ENCODE data around the gene NOVA1. TPM values are rescaled to one million over a fixed set of nuclear protein-coding genes. Genes with fewer than 3 reads are reported as not detected.

The NOVA1 gene
- total RNA-seq, 1 experiment from 2014 or later = not detected

GRCh38 chr14:26594148-26594547 is 3.7 kb downstream of the NOVA1 start:
- no peak overlapping the region for H2AFZ ChIP-seq (ENCODE audit: low read depth, low read length, poor library complexity, severe bottlenecking)
- POLR2A ChIA-PET = no interaction called here
- no peaks in the 10 kb centered on the region for H3K36me3 ChIP-seq (ENCODE audit: control insufficient read depth in 1 of 2, insufficient read depth in 2 of 2, low read length in 2 of 2)
- no peaks in the 10 kb centered on the region for H3K27me3 ChIP-seq (ENCODE audit: insufficient read depth, low read length)
- H3K4me3 ChIP-seq (replicated peaks in 1 of 2; ENCODE audit: low read depth in 1 of 2, low read length in 2 of 2) = no peak overlapping the region
- CTCF ChIA-PET = no interaction called here
- no peak overlapping the region for H3K4me2 ChIP-seq (ENCODE audit: low read length)
- intact Hi-C loops (cut with micrococcal nuclease) = no loop called here
- no peak overlapping the region for H3K27ac ChIP-seq (ENCODE audit: low read depth, low read length)
- no TSS peak for BruUV-seq (replicated peaks)
- DNase-seq (ENCODE audit: low read depth, low spot score) (no peak), ATAC-seq (no peak)
- H3K9me3 ChIP-seq (ENCODE audit: control insufficient read depth in 1 of 2, insufficient read depth in 1 of 2, low read depth in 1 of 2, low read length in 2 of 2) = peaks cover 4 to 31% of the 10 kb centered on the region in 2 experiments; a peak in 3 of 4 replicates
- RAD21 ChIA-PET (ENCODE audit: low non-redundant PET in 1 of 2, low total read pairs in 2 of 2, uncharacterized antibody in 2 of 2, unreplicated experiment in 2 of 2) = no interaction called here
- H3K79me2 ChIP-seq (ENCODE audit: insufficient read depth, low read length) = no peaks in the 10 kb centered on the region
- no peaks in the 10 kb centered on the region for H3K9me2 ChIP-seq (ENCODE audit: insufficient read depth)
- H4K20me1 ChIP-seq (ENCODE audit: insufficient read depth) = no peaks in the 10 kb centered on the region
- TF ChIP-seq YY1 (IDR thresholded peaks at IDR 0.05; ENCODE audit: extremely low read depth, insufficient replicate concordance, low read depth, low read length) (no peak), MAX (IDR thresholded peaks at IDR 0.05) (no peak), SRF (IDR thresholded peaks at IDR 0.05; ENCODE audit: low read depth) (no peak), POLR2AphosphoS5 (IDR thresholded peaks at IDR 0.05; ENCODE audit: low read depth, low read length) (no peak), CBX3 (IDR thresholded peaks at IDR 0.05; ENCODE audit: low read depth) (no peak), FOSL1 (IDR thresholded peaks at IDR 0.05; ENCODE audit: low read depth) (no peak), CEBPB (IDR thresholded peaks at IDR 0.05; ENCODE audit: low read depth) (no peak), EZH2 (IDR thresholded peaks at IDR 0.05) (no peak), JUND (IDR thresholded peaks at IDR 0.05) (no peak), ZNF274 (IDR thresholded peaks at IDR 0.05; ENCODE audit: low read depth, low read length) (no peak), EGR1 (IDR thresholded peaks at IDR 0.05; ENCODE audit: low read depth) (no peak)
- no peaks in the 10 kb centered on the region for H3K4me1 ChIP-seq (ENCODE audit: control insufficient read depth in 1 of 2, insufficient read depth in 2 of 2, low read length in 2 of 2)
- no peak overlapping the region for H3K9ac ChIP-seq (ENCODE audit: low read length)

DNA sequence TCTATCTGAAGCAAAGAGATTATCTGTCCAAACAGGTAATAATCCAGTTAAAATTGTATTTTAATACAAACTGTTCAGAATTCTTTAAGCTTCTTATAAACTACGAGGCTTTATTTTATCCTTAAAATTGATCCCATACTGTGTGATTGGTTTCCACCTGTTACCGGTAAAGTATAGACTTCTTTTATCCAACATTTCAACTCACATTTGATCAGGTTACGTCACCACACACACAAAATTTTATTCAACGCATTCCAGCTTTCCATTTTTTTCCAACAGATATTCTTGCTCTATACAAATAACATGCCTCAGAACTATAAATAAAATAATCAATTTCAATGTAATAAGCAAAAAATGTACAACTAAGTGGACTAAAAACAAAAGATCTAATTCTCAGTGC is 4.5 kb downstream of the NOVA1 start:
- H3K9me2 ChIP-seq (ENCODE audit: insufficient read depth) = no peaks in the 10 kb centered on the region
- H3K9ac ChIP-seq (ENCODE audit: low read length) = no peak overlapping the region
- no peaks in the 10 kb centered on the region for H3K79me2 ChIP-seq (ENCODE audit: insufficient read depth, low read length)
- no peak overlapping the region for H2AFZ ChIP-seq (ENCODE audit: low read depth, low read length, poor library complexity, severe bottlenecking)
- POLR2A ChIA-PET = no interaction called here
- TF ChIP-seq EGR1 (IDR thresholded peaks at IDR 0.05; ENCODE audit: low read depth) (no peak), ZNF274 (IDR thresholded peaks at IDR 0.05; ENCODE audit: low read depth, low read length) (no peak), TCF7L2 (IDR thresholded peaks at IDR 0.05; ENCODE audit: borderline replicate concordance, extremely low read depth, insufficient read depth, insufficient read length) (no peak), RAD21 (IDR thresholded peaks at IDR 0.05; ENCODE audit: low read depth) (no peak), JUND (IDR thresholded peaks at IDR 0.05) (no peak), CEBPB (IDR thresholded peaks at IDR 0.05; ENCODE audit: low read depth) (no peak), EZH2 (IDR thresholded peaks at IDR 0.05) (no peak), POLR2AphosphoS5 (IDR thresholded peaks at IDR 0.05; ENCODE audit: low read depth, low read length) (no peak), POLR2A (IDR thresholded peaks at IDR 0.05; ENCODE audit: borderline replicate concordance, extremely low read depth, insufficient read depth, insufficient read length) (no peak), YY1 (IDR thresholded peaks at IDR 0.05; ENCODE audit: extremely low read depth, insufficient replicate concordance, low read depth, low read length) (no peak)
- TF ChIP-seq, protein P1, sequence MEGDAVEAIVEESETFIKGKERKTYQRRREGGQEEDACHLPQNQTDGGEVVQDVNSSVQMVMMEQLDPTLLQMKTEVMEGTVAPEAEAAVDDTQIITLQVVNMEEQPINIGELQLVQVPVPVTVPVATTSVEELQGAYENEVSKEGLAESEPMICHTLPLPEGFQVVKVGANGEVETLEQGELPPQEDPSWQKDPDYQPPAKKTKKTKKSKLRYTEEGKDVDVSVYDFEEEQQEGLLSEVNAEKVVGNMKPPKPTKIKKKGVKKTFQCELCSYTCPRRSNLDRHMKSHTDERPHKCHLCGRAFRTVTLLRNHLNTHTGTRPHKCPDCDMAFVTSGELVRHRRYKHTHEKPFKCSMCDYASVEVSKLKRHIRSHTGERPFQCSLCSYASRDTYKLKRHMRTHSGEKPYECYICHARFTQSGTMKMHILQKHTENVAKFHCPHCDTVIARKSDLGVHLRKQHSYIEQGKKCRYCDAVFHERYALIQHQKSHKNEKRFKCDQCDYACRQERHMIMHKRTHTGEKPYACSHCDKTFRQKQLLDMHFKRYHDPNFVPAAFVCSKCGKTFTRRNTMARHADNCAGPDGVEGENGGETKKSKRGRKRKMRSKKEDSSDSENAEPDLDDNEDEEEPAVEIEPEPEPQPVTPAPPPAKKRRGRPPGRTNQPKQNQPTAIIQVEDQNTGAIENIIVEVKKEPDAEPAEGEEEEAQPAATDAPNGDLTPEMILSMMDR (IDR thresholded peaks at IDR 0.05 in 2 of 3, conservative IDR thresholded peaks at IDR 0.05 in 1 of 3; ENCODE audit: borderline replicate concordance in 1 of 3, insufficient read depth in 1 of 3, low read depth in 2 of 3, low read length in 2 of 3) = no peak
- DNase-seq (ENCODE audit: low read depth, low spot score) (no peak), ATAC-seq (no peak)
- H4K20me1 ChIP-seq (ENCODE audit: insufficient read depth) = no peaks in the 10 kb centered on the region
- CTCF ChIA-PET = no interaction called here
- no peaks in the 10 kb centered on the region for H3K36me3 ChIP-seq (ENCODE audit: control insufficient read depth in 1 of 2, insufficient read depth in 2 of 2, low read length in 2 of 2)
- H3K9me3 ChIP-seq (ENCODE audit: control insufficient read depth in 1 of 2, insufficient read depth in 1 of 2, low read depth in 1 of 2, low read length in 2 of 2) = peaks cover 4 to 28% of the 10 kb centered on the region in 2 experiments; a peak in 3 of 4 replicates
- no TSS peak for BruUV-seq (replicated peaks)
- no peak overlapping the region for H3K27ac ChIP-seq (ENCODE audit: low read depth, low read length)
- RAD21 ChIA-PET (ENCODE audit: low non-redundant PET in 1 of 2, low total read pairs in 2 of 2, uncharacterized antibody in 2 of 2, unreplicated experiment in 2 of 2) = no interaction called here
- H3K4me2 ChIP-seq (ENCODE audit: low read length) = no peak overlapping the region
- H3K27me3 ChIP-seq (ENCODE audit: insufficient read depth, low read length) = no peaks in the 10 kb centered on the region
- H3K4me3 ChIP-seq (replicated peaks in 1 of 2; ENCODE audit: low read depth in 1 of 2, low read length in 2 of 2) = no peak overlapping the region
- intact Hi-C loops (cut with micrococcal nuclease) = no loop called here
- no peaks in the 10 kb centered on the region for H3K4me1 ChIP-seq (ENCODE audit: control insufficient read depth in 1 of 2, insufficient read depth in 2 of 2, low read length in 2 of 2)

All from HCT116 (cell line).